Ishikawa (cell line): ENCODE results near the gene RASGEF1C.

Experiments
- CEBPB ChIP-seq: IDR thresholded peaks from 2 replicates; pipeline ENCODE4 v1.6.1; 2012
- CREB1 ChIP-seq: IDR thresholded peaks from 2 replicates; pipeline ENCODE4 v1.6.1; 2012; ENCODE audit warnings: low read depth
- EGR1 ChIP-seq: IDR thresholded peaks from 2 replicates; pipeline ENCODE4 v1.6.1; 2012
- EP300 ChIP-seq: IDR thresholded peaks from 2 replicates; pipeline ENCODE4 v1.6.1; 2012; ENCODE audit warnings: borderline replicate concordance
- FOXM1 ChIP-seq: IDR thresholded peaks from 2 replicates; pipeline ENCODE4 v1.6.1; 2012; ENCODE audit warnings: low read depth, borderline replicate concordance
- NFIC ChIP-seq: IDR thresholded peaks from 2 replicates; pipeline ENCODE4 v1.6.1; 2012
- RAD21 ChIP-seq: IDR thresholded peaks from 2 replicates; pipeline ENCODE4 v1.6.1; 2012; ENCODE audit warnings: low read depth
- TAF1 ChIP-seq: IDR thresholded peaks from 2 replicates; pipeline ENCODE4 v1.6.1; 2012; ENCODE audit warnings: low read depth, mild to moderate bottlenecking
- TCF12 ChIP-seq: IDR thresholded peaks from 2 replicates; pipeline ENCODE4 v1.6.1; 2012; ENCODE audit warnings: low read depth
- TEAD4 ChIP-seq: IDR thresholded peaks from 2 replicates; pipeline ENCODE4 v1.6.1; 2012
- YY1 ChIP-seq: IDR thresholded peaks from 2 replicates; pipeline ENCODE4 v1.6.1; 2012; ENCODE audit warnings: low read depth
- ZBTB7A ChIP-seq: IDR thresholded peaks from 2 replicates; pipeline ENCODE4 v1.6.1; 2012; ENCODE audit warnings: low read depth
- TF ChIP-seq, protein P1 (sequence below): IDR thresholded peaks from 2 replicates; pipeline ENCODE4 v1.6.1; 2012
- TF ChIP-seq, protein P2 (sequence below): IDR thresholded peaks from 2 replicates; pipeline ENCODE4 v1.6.1; 2012

The RASGEF1C gene

DNA sequence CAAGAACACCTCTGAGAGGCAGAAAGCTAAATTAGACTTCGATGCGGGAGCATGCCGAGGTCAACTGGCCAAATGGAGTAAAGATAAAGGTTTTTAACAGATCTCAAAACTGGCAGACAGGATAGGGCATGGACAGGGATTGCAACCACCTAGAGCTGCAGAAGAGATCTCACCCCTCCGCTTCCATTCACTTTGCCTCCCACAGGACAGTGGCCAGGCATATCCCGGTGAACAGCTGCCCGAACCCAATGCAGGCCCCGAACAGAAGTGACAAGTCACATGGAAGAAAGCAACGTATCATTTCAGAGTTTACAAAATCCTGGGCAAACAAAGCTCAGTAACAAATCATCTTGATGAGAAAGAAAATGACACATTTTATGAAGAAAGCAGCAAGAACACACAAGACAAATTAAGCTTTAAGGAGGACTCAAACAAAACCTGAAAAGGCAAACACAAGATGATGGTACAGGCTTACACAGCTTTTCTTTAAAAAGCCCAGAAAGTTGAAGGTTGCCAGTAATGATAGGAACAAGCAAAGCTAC lies 155.9 kb downstream of the RASGEF1C start:
- TF ChIP-seq CEBPB (no peak), NFIC (no peak), RAD21 (no peak), TCF12 (no peak), YY1 (no peak), CREB1 (no peak), TAF1 (no peak), TEAD4 (no peak)

DNA sequence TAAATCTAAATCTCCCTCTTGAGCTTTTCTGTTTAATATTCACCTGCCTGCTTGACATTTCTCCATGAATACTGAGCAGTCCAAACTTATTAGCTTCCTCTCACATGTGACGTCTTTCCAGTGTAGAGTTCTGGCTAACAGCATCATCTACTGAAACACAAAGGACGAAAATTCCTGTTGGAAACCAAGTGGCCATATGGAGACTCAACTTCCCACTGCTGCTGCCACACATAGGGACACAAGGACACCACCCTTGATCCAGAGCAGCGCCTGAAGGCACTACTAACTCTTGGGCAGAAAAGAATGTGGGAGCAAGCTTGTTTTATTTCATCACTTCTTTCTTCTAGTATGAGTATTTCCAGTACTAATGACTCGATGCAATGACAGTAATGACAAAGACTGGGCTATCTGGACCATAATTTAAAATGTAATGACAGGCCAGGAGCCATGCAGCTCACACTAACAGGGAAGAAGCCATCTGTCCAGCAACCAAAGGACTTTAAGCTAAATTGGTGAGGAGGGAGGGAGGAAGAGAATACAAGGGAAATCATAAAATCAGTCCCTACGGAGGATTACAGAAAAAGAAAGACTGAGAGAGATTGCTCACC lies 156.7 kb downstream of the RASGEF1C start:
- TF ChIP-seq TEAD4 (no peak), EP300 (no peak), TAF1 (no peak), TCF12 (no peak), NFIC (no peak), RAD21 (no peak), YY1 (no peak), CEBPB (no peak), CREB1 (no peak), EGR1 (no peak), FOXM1 (no peak), ZBTB7A (no peak)
- TF ChIP-seq, protein P1, sequence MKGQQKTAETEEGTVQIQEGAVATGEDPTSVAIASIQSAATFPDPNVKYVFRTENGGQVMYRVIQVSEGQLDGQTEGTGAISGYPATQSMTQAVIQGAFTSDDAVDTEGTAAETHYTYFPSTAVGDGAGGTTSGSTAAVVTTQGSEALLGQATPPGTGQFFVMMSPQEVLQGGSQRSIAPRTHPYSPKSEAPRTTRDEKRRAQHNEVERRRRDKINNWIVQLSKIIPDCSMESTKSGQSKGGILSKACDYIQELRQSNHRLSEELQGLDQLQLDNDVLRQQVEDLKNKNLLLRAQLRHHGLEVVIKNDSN: no peak
- TF ChIP-seq, protein P2, sequence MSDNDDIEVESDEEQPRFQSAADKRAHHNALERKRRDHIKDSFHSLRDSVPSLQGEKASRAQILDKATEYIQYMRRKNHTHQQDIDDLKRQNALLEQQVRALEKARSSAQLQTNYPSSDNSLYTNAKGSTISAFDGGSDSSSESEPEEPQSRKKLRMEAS: no peak
